ENCODE data around the gene ANKRD16.
"Not testable (repeated sequence)": the region's sequence is repeated elsewhere in the genome, so short reads cannot be mapped to it uniquely, and the experiment has no call there.

The ANKRD16 gene

DNA sequence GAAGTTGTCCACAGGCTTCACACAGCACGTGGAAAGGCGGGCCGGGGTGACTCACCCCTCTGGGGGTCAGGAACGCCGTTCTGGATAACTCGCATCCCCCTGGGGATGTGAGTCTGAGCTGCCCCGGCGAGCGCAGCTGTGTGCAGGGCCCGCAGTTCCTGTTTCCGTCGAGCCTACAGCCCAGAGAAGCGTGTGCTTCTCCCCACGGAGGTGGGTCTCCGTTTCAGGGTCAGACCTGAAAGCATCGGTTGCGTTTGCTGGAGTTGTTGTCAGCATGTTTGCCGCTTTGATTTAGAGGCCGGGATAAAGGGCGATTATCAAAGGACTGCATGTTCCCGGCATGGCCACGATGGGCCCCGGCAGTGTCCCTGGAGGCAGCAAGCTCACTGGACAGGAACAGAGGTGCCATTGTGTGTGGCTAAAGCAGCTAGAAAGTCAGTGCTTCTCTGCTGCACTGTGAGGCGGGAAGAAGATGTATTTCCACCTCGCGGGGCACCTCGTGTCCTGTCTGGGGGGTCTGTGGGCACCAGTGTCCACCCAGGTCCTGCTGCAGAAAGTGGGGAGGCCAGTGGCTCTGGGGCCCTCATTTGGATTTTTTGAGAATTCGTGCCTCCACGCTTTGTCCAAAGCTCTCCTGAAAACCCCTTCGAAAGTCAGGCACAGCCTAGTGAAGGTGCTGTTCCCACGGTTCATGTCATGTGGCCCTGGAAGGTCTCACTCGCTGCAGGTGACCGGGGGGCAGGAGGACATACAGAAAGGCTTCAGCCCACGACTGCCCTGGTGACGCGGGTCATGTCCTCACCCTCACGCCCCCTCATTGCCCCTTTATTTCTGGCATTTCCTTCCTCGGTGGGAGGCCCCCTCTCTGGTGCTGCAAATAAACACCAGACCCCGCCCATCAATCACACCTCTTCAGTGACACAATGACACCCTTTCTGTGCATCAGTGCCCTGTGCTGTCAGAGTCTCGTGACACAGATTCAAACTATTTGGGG is 49.1 kb downstream of the ANKRD16 start:
- DNase-seq: peak in 52 of 56 donors; percentile 9 to 79 (median 50)

DNA sequence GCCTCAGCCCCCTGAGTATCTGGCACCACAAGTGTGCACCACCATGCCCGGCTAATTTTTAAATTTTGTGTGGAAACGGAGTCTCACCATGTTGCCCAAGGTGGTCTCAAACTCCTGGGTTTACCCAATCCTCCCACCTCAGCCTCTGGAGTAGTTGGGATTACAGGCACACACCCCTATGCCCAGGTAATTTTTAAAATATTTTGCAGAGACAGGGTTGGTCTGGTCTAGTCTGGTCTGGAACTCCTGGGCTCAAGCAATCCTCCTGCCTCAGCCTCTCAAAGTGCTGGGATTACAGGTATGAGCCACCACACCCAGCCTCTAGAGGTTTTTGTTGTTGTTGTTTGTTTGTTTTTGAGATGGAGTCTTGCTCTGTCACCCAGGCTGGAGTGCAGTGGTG is 53.5 kb downstream of the ANKRD16 start:
- not testable (repeated sequence) for DNase-seq

DNA sequence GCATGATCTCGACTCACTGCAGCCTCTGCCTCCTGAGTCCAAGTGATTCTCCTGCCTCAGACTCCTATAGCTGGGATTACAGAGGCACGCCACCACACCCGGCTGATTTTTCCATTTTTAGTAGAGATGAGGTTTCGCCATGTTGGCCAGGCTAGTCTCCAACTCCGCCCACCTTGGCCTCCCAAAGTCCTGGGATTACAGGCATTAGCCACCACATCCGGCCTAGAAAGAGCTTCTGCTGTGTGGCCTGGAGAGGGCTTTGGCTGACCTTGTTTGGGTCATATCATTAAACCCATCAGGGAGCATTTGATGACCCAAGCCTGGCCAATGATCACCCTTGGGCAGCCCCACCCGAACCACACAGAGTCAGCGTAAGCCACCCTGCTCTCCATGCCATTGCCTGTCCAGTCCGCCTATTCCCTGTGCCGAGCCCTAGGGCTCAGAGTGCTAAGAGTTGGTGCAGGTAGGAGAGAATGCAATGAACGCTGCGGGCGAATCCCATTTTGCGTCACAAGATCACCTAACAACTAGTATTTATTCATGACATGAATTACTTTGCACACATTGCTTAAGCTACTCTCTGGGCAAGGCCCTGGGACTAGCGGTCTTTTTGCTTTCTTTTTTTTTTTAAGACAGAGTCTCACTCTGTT is 54.1 kb downstream of the ANKRD16 start:
- DNase-seq: no peak

DNA sequence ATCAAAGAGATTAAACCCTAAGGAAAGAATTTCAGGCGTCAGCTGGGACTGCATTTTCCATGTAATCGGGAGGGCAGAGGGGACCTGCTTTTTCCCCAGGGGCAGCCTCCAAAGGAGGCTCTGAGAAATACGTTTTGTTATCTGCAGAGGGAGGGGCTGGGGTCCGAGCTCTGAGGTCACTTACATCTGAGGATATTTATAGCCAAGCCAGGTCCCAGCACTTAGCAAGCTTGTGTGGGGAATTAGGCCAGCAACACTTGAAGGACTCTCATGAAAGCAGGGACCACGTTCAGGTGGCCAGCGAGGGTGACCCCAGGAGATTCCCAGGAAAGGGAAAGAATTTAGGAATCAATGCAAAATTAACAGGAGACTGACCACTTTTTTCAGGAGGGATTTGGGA is 55.9 kb downstream of the ANKRD16 start:
- no peak for DNase-seq

DNA sequence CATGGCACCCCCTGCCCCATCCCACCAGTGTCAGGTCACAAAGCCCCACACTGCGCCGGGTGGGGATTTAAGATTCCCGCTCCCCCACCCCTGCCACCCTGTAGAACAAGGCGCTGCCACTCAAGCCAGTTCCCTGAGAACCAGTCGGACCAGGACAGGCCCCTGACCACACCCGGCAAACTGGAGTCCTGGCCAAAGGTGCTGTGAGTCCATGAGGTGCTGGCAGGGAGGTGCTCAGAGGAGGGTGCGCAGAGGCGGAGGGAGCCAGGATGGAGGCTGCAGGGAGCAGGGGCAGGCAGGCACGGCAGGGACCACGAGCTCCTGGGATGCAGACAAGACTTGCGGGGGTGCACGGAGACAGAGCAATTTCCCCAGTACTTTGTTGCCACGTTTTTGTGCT is 56.7 kb downstream of the ANKRD16 start:
- DNase-seq: no peak

DNA sequence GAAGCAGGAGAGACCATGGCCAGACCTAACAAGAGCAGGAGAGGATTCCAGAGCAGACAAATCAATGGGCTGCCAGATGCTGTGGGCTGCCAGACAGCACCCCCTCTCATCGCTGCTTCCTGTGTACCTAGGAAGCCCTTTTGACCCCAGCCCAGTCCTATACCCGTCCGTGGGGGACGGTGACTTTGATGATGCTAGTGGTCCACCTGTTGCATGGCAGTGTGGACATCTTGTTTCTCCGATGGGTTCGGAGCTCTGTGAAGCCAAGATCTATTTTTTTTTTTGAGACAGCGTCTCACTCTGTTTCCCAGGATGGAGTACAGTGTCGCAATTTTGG is 58.3 kb downstream of the ANKRD16 start:
- no peak for DNase-seq

DNA sequence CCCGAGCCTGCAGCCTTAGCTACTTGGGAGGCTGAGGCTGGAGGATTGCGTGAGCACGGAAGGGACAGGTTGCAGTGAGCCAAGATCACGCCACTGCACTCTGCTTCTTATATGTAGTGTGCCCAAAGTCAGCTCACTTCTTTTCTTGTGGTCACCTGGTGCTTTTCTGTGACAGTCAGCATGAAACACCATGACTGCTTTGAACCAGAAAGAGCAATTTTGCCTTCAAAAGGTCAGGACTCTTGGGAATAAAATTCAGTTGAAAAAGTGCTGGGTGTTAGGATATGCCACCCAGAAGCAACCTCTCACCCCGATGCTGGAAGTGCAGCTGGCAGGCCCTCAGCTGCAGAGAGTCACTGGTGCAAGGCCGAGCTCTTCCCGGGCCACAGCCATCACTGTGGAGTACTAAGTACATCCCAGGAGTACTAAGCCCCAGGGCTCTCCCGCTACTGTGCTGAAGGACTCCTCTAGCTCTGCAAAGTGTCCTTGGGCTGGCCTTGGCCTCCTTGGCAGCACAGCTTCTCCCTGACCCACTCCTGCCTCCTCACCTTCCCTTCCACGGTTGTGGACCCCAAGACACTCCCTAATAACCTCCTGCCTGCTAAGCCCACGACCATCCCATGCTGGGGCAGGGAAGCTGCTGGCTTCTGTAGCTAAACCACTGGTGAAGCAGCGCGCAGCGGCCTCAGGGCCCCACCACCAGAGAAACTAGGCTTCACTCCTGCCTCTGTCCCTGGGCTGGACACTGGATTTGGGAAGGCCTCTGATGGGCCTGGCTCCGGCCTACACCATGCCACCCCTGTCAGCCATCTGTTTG is 58.9 kb downstream of the ANKRD16 start:
- DNase-seq: no peak

DNA sequence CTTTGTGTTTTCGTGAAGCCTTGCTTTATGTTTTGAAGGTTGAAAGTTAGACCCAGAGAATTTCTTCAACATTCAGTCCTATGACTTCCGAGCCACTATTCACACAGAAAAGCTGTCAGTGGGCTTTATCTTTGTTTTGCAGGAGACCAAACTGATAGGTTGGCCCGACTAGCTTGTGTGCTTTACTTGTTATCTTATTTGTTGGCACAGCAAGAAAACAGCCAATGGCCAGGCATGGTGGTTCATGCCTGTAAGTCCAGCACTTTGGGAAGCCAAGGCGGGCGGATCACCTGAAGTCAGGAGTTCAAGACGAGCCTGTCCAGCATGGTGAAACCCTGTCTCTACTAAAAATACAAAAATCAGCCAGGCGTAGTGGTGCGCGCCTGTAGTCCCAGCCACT is 60.4 kb downstream of the ANKRD16 start:
- no peak for DNase-seq

DNA sequence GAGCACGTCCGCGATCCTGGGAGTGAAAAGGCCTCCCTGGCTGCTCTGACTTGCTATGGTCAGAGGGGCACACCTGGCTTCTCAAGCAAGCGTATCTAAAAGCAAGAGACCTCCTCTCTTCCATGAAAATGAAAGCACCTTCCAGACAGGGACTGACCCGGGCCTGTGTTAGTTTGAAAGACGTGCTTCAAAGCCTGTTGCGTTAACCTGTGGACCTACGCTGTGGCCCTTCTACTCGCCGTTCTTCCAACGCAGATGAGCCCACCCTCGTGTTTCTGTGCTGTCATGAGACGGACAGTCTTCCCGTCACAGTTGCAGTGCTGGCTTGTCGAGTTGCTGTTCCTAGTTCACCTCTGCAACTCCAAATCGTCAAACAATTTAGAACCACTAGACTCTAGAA is 61.0 kb downstream of the ANKRD16 start:
- DNase-seq: no peak

DNA sequence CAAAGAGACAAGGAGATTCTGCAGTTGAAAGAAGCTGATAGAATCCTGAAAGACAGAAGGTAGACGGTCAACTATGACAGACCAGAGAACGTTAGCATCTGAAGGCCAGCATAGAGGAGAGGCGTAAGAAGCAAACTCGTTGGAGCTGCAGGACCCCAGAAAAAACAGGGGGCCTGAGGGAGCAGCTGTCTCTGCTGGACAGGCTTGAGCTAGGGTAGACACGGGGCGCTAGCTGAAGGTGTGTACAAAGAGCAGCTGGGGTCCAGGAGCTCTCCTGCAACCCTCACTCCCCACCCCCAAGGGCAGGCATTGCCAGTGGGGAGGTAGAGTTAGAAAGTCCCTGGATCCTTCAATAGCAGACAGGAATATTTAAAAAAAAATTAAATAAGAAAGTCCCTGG is 61.9 kb downstream of the ANKRD16 start:
- DNase-seq: no peak

DNA sequence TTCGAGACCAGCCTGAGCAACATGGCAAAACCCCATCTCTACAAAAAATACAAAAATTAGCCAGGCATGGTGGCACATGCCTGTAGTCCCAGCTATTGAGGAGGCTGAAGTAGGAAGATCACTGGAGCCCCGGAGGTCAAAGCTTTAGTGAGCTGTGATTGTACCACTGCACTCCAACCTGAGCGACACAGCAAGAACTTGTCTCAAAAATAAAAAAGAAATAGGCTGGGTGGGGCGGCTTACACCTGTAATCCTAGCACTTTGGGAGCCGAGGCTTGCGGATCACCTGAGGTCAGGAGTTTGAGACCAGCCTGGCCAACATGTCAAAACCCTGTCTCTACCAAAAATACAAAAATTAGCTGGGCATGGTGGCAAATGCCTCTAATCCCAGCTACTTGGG is 63.2 kb downstream of the ANKRD16 start:
- not testable (repeated sequence) for DNase-seq

DNA sequence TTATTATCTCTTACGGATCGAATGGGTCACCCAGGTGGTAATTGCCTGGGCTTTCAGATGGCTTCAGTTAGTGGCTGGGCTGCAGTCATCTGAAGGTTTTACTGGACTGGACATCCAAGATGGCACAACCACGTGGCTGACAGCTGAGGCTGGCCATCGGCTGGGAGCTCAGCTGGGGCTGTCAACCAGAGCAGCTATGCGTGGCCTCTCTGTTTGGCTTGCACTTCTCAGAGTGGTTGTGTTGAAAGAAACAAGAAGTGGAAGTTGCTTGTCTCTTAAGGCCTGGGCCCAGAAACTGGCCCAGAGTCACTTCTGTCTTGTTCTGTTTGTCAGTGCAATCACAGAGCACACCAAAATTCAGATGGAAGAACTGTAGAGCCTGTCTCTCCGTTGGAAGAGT is 70.8 kb downstream of the ANKRD16 start:
- DNase-seq: peak in 5 of 56 donors; percentile 2 to 21 (median 6)

DNA sequence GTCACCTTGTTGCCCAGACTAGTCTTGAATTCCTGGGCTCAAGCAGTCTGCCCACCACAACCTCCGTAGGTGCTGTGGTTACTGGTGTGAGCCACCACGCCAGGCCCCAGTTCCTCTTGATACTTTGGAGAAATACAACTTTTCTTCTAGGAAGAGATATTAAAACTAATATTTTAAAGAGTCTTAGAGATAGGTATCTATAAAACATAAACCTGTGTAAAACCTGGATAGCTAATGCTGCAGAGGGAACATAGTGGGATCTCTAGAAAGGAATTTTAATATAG is 71.7 kb downstream of the ANKRD16 start:
- DNase-seq: no peak

DNA sequence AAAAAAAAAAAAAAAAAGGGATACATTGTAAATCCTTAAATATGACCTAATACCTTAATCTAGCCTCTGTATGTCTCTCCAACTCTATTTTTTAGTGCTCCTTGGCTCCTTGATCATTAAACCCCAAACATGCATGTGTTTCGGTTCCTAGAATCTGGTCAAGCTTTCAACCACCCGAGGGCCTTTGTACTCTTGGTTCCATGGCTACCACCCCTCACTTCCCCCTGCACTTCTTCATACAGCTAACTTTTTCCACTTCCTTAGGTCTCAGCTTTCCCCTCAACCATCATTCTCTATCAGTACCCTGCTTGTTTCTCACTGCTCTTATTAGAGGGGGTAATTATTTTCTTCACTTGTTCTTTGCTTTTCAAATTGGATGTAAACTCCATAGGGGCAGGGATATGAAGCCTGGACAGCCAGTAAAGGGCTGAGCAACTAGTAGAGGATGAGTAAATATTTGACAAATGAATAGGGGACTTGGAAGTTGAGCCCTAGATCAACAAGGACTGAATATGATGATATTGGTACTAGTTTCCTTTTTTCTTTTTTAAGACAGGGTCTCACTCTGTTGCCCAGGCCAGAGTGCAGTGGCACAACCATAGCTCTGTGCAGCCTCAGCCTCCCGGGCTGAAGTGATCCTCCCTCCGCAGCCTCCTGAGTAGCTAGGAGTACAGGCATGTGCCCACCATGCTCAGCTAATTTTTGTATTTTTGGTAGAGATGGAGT is 72.2 kb downstream of the ANKRD16 start:
- no peak for DNase-seq

DNA sequence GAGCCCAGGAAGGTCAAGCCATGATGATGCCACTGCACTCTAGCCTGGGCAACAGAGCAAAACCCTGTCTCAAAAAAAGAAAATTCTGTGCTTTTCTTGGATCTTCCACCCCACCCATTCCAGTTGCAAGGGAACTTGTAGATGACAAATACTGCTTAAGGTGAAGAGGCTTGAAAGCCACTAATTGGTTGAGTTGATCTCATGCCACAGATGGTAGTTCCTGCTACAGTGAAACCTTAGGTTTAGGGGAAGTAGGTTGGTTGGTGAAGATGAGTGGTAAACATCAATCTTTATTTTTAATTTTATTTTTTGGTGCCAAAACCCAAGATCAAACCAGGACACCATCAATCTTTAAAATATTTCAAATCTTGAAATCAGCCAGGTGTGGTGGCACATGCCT is 73.5 kb downstream of the ANKRD16 start:
- DNase-seq: no peak

DNA sequence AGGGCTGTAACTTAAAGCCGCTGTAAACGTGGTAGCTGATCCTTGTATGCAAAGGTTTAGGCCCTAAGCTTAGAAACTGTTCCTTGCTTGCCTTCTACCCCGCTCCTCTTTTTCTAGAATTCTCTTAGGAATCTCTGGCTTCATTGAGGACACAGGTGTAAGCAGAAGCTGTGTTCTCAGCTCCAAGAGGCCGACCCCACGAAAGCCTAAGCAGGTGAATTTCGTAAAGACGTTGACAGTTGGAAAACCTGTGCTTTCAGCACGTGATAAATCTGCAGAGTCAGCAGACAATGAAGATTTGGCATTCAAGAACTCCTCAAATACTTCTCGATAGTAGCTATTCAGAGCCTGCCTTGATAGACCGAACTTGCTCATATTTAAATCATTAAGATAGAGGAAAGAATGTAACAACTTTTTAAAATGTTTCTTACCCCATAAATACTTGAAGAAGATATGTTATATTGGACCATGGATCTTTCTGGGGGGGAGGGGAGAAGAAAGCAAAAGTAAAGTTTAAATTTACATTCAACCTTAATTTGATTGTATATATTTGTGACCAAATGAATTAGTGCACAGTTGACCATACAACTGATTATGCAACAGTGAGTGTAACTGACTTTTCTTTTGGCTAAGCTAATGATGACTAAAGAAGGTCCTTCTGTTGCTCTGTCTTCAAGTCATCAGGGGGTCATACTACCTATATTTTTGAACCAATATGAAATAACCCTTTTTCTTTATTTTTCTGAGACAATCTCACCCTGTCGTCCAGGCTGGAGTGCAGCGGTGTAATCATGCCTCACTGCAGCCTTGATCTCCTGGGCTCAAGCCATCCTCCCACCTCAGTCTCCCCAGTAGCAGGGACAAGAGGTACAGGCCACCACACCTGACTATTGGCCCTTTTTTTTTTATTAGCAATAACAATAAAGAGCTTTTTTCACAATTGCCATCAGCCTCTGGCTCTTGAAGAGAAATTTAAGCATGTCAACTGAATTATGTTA is 75.3 kb downstream of the ANKRD16 start:
- DNase-seq: peak in 1 of 56 donors; percentile 16

DNA sequence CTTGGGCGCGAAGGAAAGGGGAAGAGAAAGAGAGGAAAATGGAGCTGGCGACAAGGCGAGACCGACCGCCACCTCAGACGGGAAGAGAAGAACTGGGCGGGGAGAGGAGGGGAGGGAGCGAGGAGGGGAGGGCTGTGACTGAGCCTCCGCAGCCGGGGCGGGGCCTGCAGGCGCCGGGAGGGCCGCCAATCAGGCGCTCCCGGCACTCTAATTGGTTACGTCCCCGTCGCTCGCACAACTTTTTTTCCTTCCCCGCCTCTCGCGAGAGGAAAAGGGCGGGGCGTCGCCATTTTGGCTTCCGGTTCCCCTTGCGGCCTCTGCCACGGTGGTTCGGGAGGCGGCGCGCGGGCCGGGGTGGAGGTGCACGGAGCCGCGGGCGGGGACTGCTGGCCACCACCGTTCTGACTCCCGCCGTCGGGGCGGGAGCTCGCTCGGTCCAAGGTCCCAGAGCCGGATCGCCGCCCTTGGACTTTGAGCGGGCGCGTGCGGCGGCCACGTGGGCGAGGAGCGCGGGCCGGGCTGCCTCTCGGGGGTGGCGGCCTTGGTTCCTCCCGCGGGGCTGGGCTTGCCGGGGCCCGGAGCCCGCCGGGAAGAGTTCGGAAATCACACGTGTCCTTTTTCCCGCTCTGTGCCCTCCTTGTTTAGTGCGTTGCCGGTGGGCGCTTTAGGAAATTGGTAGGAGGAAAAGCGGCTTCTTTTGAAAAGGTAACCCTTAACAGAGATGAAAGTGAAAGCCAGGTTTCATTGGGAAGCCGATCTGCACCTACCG is 76.2 kb downstream of the ANKRD16 start, which contains the start of gene GDI2:
Gene GDI2, minus strand, starts transcription at position 94 of the 769 bp plus-strand sequence. CDS start 176 bp downstream, outside the sequence.
- DNase-seq: peak; percentile 71 to 98 (median 93)

DNA sequence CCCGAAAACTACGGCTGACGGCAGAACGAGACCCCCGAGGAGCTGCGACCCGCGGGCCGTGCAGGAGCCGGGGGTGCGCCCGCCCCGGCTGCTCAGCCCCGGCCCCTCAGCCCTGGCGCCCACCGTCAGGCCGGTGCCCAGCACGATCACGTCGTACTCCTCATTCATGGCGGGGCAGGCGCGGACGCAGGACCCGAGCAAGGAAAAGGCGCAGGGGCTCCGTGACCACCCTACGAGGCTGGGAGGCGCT is 76.7 kb downstream of the ANKRD16 start:
- DNase-seq: no peak

DNA sequence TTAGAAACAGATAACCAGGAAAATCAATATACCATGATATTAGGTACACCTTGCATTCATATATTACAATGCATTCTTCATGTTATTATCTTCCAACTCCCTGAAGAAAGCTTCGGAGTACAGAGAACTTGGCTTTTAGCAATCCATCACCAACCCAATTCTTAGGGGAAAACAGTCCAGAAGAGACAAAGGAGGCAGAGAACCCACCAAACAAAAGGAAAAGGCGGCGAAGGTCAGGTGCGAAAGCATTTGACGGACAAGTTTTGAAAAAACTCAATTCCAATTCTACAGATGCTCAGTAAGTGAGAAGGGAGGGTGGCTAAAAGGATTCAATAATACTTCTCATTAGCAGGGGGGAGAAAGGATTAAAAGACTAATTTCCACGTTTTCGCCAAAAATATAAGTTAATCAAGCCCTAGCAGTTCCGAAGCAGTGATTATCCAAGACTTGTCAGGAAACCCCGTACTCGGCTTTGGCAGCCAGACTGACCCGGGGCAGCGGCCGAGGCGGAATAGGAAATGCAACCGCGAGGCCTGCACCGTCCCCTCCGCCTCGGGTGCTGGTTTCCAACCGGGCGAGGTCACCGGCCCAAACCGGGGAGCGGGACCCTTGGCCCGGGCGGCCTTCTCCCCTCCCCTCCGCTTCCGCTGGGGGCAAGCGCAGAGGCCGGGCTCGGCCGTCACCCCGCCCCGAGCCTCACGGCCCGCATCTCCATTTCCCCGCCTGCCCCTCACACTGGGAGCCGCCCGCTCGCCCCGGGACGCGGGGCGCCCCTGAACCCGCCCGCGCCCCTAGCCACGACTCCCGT is 77.2 kb downstream of the ANKRD16 start:
- peak in 27 of 56 donors; percentile 13 to 67 (median 43) for DNase-seq
